Transverse colon (tissue), 4 donors: ENCODE measurements around the gene VWA7.

Experiments used
- CTCF ChIP-seq, 5 experiments: fragments of 200-600 bp in 3 of 5; fragments of 450-650 bp in 2 of 5; sonication (generic) in 3 of 5; IDR thresholded peaks; 1 replicate in 2 of 5; 2 replicates in 3 of 5; pipeline ENCODE4 v1.5.1; 2016 to 2017; ENCODE audit warnings: antibody characterized with exemption in 5 of 5, inconsistent platforms in 3 of 5, mild to moderate bottlenecking in 2 of 5, moderate library complexity in 1 of 5
- EP300 ChIP-seq: sonication (generic); formaldehyde crosslinking; IDR thresholded peaks from one replicate; pipeline ENCODE4 v1.6.1; 2017; ENCODE audit warnings: antibody characterized with exemption, low read depth
- POLR2AphosphoS5 ChIP-seq, 3 donors: sonication (generic); formaldehyde crosslinking; IDR thresholded peaks; one replicate each; pipeline ENCODE4 v1.6.1; 2016; ENCODE audit warnings: antibody characterized with exemption in 3 of 3

GRCh38 chr6:31729515-31729978 is 47.6 kb downstream of the VWA7 start:
- TF ChIP-seq POLR2AphosphoS5 (IDR thresholded peaks at IDR 0.05) (peak; percentile 86 to 94 (median 89)), CTCF (IDR thresholded peaks at IDR 0.05) (peak in 2 of 5 experiments; percentile 46 to 74), EP300 (no peak)
